Coronary artery (tissue), 2 donors: ENCODE results near the gene NKTR.
"Not testable (repeated sequence)": the region's sequence is repeated elsewhere in the genome, so short reads cannot be mapped to it uniquely, and the experiment has no call there.

Experiments
- DNase-seq: peaks from one replicate; pipeline ENCODE4 v3.0.0-alpha.2; 2017; ENCODE audit warnings: low spot score
- H3K27ac ChIP-seq, 2 donors: fragments of 200-600 bp; sonication (generic); one replicate each; pipeline ENCODE4 v1.5.1; 2016 to 2019
- H3K4me3 ChIP-seq: fragments of 200-600 bp; sonication (generic); 2 replicates; pipeline ENCODE4 v1.5.1; 2016; ENCODE audit warnings: mild to moderate bottlenecking, moderate library complexity
- CTCF ChIP-seq: fragments of 200-600 bp; sonication (generic); IDR thresholded peaks from one replicate; pipeline ENCODE4 v1.5.1; 2019; ENCODE audit warnings: antibody characterized with exemption

NKTR gene

DNA sequence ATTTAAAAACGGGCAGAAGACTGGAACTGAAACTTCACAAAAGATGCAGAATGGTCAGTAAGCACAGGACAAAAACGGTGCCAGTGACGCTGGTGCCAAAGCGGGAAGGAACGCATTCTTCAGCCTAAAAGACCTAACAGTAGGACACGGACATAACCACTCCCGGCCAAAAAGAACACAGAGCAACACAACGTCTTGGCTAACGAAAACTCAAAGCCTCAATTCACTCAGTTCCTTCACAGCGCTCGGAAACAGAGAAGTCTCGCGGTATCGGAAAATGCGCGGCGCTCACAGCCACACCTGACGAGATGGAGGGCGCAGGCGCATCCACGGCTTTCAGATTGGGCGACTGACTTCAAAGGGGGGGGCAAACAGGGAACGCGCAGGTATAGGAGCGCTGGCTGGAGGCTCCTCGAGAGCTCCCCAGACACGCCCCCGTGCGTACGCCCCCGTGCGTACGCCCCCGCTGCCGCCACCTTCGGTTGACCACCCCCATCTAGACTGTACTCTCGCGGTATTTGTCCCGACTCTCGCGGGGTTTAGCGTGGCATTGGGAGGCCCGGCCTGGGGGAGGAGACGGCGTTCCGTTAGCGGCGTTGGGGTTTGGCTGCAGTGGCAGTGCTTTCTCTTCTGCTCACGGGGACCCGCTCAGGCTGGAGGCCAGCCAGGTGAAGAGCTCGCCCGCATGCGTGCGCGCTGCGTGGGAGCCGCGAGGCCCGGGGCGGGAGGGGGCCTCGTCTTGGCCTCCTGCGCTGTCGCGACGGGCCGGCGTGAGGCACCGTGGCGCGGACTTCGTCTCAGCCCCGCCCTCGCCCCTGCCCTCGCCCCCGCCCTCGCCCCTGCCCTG lies at the start of gene NKTR:
NKTR (plus strand) TSS at position 576 of the 847 bp plus-strand sequence. CDS start 321 bp downstream, outside the sequence.
- TF ChIP-seq CTCF: no peak
- DNase-seq: peak; percentile 98
- Histone ChIP-seq H3K27ac (peak within 1 kb of the TSS; percentile 95 to 100), H3K4me3 (peak within 1 kb of the TSS; percentile 99)

- TF ChIP-seq CTCF: no peak
These were observed 47.7 kb upstream of the NKTR start for GRCh38 chr3:42552830-42553229.

GRCh38 chr3:42556089-42556632 lies 44.3 kb upstream of the NKTR start:
- no peak overlapping the region for H3K27ac ChIP-seq

More at GRCh38 chr3:42552830-42553229, 47.7 kb upstream of the NKTR start:
- Histone ChIP-seq H3K27ac (no peak overlapping the region), H3K4me3 (no peak overlapping the region)
- no peak for DNase-seq

DNA sequence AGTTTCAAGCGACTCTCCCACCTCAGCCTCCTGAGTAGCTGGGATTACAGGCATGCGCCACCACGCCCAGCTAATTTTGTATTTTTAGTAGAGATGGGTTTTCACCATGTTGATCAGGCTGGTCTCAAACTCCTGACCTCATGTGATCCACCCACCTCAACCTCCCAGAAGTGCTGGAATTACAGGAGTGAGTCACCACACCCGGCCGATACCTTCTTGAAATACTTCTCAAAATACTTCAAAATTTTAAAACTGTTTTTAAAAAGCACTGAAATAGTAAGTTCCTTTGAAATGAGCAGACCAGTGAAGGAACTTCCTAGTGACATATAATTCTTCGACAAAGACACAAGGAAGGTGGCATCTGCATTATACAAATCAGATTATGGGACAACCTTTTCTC lies 43.7 kb upstream of the NKTR start:
- H3K27ac ChIP-seq, H3K4me3 ChIP-seq, DNase-seq: not testable (repeated sequence)

More at GRCh38 chr3:42556089-42556632, 44.3 kb upstream of the NKTR start:
- no peak for TF ChIP-seq CTCF
- no peak for DNase-seq
- no peak overlapping the region for H3K4me3 ChIP-seq

DNA sequence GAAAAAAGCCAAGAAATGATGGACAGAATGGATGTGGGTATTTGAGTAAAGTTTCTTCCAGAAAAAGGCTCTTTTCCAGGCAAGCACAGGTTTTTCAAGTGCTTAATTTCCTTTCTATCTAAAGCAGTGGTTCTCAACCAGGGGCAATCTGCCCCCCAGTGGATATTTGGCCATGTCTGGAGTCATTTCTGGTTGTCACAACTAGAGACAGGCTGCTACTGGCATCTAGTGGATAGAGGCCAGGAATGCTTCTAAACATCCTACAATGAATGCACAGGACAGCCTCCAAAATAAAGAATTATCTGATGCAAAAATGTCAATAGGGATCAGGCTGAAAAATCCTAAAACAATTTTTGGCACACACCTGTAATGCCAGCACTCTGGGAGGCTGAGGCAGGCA lies 42.6 kb upstream of the NKTR start:
- no peak for DNase-seq
- no peak overlapping the region for H3K4me3 ChIP-seq
- no peak for TF ChIP-seq CTCF
- H3K27ac ChIP-seq: no peak overlapping the region

- no peak for DNase-seq
- TF ChIP-seq CTCF: no peak
- H3K4me3 ChIP-seq: no peak overlapping the region
- no peak overlapping the region for H3K27ac ChIP-seq
These were observed 38.2 kb upstream of the NKTR start for GRCh38 chr3:42562047-42562907.

- no peak for TF ChIP-seq CTCF
- no peak overlapping the region for H3K27ac ChIP-seq
- no peak overlapping the region for H3K4me3 ChIP-seq
- DNase-seq: no peak
These were observed 30.8 kb upstream of the NKTR start for GRCh38 chr3:42569593-42570142.
